ENCODE results near the gene LRRC46. TPM values are rescaled to one million over a fixed set of nuclear protein-coding genes. Genes with fewer than 3 reads are reported as not detected.

Gene LRRC46, protein sequence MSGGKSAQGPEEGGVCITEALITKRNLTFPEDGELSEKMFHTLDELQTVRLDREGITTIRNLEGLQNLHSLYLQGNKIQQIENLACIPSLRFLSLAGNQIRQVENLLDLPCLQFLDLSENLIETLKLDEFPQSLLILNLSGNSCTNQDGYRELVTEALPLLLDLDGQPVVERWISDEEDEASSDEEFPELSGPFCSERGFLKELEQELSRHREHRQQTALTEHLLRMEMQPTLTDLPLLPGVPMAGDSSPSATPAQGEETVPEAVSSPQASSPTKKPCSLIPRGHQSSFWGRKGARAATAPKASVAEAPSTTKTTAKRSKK
- total RNA-seq = not detected in 2 replicates

DNA sequence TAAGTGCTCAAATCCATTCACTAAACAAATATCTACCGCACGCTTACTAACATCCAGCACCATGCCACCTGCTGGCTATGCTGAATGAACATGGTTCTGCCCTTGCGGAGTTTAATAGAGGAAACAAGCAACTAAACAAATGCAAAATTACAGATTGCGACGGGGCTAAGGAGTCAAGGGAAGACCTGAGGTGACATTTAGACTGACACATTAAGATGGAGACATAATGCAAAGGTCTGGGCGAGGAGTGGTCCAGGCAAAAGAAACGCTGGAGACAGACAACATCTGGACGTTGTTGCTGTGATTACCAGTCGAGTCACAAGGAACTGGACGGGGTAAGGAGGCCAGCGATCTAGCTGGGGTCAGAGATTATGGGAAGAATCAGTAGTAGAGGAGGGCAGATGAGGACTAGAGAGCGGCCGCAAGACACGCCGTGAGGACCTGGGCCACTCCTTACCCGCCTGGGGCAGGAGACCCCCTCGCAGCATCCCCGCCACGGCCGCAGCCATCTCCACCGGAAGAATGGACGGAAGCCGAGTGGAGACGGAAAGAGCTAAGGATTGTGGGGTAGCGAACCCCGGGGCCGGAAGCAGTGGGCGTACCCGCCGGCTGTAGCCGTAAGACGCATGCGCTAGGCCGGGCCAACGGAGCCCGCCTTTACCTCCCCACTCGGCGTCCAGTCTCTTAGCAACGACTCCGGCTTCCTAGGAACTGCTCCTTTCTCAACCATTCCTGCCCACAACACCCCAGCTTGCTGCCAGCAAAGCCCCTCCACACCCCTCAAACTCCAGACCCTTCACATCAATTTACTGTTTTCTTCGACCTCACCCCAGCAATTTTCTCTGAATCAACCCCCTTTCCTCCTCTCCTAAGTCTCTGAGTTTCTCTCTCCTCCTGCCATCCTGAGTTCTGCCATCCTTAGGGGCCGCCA is at the start of gene LRRC46, which contains the start of gene MRPL10:
LRRC46 (plus strand) TSS at position 668 of the 931 bp plus-strand sequence. CDS start 320 bp downstream, outside the sequence.
MRPL10 (minus strand) TSS at position 539 of the 931 bp plus-strand sequence; CDS start at position 509, 30 bp downstream.
- H3K4me3 ChIP-seq (ENCODE audit: low read depth, low read length) = peak within 1 kb of the TSS; percentile 90
- DNase-seq (ENCODE audit: low read depth) = peak; percentile 85
- FAIRE-seq = no peak
- TF ChIP-seq, protein P1, sequence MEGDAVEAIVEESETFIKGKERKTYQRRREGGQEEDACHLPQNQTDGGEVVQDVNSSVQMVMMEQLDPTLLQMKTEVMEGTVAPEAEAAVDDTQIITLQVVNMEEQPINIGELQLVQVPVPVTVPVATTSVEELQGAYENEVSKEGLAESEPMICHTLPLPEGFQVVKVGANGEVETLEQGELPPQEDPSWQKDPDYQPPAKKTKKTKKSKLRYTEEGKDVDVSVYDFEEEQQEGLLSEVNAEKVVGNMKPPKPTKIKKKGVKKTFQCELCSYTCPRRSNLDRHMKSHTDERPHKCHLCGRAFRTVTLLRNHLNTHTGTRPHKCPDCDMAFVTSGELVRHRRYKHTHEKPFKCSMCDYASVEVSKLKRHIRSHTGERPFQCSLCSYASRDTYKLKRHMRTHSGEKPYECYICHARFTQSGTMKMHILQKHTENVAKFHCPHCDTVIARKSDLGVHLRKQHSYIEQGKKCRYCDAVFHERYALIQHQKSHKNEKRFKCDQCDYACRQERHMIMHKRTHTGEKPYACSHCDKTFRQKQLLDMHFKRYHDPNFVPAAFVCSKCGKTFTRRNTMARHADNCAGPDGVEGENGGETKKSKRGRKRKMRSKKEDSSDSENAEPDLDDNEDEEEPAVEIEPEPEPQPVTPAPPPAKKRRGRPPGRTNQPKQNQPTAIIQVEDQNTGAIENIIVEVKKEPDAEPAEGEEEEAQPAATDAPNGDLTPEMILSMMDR (IDR thresholded peaks at IDR 0.05; ENCODE audit: insufficient read depth, low read length, severe bottlenecking) = peak; percentile 34
- no peaks in the 10 kb centered on the region for H3K27me3 ChIP-seq (ENCODE audit: control insufficient read depth, insufficient read depth, low read length)
- peaks cover 20% of the 10 kb centered on the region for H3K36me3 ChIP-seq (ENCODE audit: control insufficient read depth, insufficient read depth, low read length)

DNA sequence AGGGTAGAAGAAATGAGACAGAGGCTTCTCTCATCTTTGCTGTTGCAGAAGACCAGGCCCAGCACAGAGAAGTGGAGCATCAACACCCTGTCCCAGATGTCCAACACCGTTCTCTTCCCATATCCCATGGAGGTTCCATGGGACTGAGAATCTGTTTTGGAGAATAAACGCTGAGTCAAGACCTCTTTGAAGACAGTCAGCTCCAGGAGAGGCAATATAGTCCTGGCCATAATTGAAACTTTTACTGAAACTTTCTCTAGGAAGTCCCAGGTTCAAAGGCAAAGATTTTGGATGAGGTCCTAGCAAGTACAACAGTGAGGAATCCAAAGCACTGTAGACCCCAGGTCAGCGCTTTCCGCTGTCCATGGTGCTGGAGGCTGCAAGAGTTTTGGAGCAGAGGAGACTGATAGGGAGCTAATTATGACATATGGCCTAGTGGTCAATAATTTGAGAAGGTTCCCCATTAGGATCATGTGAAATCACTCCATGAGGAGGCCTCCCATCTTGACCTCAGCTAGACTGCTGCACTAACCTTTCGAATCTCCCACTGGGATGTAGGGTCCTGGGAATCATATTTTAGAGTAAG is 45.8 kb upstream of the LRRC46 start:
- Histone ChIP-seq H3K27me3 (ENCODE audit: control insufficient read depth, insufficient read depth, low read length) (peaks cover 1% of the 10 kb centered on the region), H3K4me3 (ENCODE audit: low read depth, low read length) (no peak overlapping the region), H3K36me3 (ENCODE audit: control insufficient read depth, insufficient read depth, low read length) (no peaks in the 10 kb centered on the region)
- TF ChIP-seq, protein P1 (IDR thresholded peaks at IDR 0.05; ENCODE audit: insufficient read depth, low read length, severe bottlenecking) = no peak
- no peak for FAIRE-seq
- peak; percentile 10 for DNase-seq (ENCODE audit: low read depth)

DNA sequence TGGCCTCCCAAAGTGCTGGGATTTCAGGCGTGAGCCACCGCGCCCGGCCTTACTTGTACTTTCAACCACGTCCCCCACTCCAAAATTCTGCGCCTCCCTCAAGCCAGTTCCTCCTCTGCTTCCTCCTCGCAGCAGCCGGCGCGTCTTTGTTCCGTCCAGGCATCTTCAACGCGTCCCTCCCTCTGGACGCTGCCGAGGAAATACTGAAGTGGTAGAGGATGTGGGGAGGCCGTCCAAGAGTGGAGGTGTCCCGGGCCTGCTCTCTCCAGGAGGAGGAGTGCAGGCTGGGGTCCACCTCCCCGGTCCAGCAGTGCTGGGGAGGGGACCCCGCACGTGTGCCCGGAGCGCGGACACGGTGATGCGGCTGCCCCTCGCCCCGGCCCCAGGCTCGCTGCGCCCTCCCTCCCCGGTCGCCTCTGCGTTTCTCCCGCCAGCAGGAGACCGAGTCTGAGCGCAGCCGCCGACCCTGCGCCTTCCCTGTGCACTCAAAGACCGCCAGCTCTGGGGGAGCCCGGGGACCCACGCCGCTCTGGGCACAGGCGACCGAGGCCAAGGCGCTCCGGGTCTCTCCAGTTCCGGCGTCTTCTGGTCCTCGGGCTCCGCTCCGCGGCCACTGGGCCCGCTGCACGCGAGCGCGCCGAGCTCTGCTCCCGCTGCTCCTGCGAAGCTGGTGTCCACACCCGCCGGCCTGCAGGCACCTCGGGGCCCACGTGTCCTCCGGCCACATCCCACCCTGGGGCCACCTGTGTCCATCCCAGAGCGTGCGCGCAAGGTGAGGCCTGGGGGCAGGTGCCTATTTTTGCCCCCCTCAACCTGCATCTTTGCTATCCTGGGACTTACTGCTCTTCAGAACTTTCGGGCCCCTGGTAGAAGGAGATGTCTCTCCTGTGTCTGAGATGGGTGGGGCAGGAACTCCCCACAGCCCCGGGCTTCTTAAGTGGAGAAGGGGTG is 41.6 kb upstream of the LRRC46 start:
- peak; percentile 25 for DNase-seq (ENCODE audit: low read depth)
- peaks cover 1% of the 10 kb centered on the region for H3K27me3 ChIP-seq (ENCODE audit: control insufficient read depth, insufficient read depth, low read length)
- TF ChIP-seq, protein P1 (IDR thresholded peaks at IDR 0.05; ENCODE audit: insufficient read depth, low read length, severe bottlenecking) = peak; percentile 72
- peak overlapping the region; percentile 14 for H3K4me3 ChIP-seq (ENCODE audit: low read depth, low read length)
- no peak for FAIRE-seq
- H3K36me3 ChIP-seq (ENCODE audit: control insufficient read depth, insufficient read depth, low read length) = no peaks in the 10 kb centered on the region

DNA sequence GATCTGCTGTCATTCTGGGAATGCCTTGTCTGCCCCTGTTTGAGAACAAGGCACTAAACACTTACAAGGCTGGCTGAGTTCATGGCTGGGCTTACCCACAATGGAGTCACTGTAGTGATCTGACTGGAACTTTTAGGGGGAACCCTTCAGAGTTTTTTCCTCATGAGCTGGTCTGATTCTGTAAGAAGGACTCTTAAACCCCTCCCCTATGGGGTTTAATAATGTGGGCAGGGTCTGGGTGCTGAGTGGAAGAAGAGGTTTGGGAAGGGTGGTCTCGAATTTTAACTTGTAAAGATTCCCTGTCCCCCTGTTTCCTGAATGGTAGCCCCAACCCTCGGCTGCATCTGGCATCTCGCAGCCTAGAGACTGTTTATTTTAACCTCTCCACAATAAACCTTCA is 40.4 kb upstream of the LRRC46 start:
- TF ChIP-seq, protein P1 (IDR thresholded peaks at IDR 0.05; ENCODE audit: insufficient read depth, low read length, severe bottlenecking) = no peak
- Histone ChIP-seq H3K4me3 (ENCODE audit: low read depth, low read length) (no peak overlapping the region), H3K36me3 (ENCODE audit: control insufficient read depth, insufficient read depth, low read length) (no peaks in the 10 kb centered on the region), H3K27me3 (ENCODE audit: control insufficient read depth, insufficient read depth, low read length) (peaks cover 1% of the 10 kb centered on the region)
- DNase-seq (ENCODE audit: low read depth) (no peak), FAIRE-seq (no peak)

DNA sequence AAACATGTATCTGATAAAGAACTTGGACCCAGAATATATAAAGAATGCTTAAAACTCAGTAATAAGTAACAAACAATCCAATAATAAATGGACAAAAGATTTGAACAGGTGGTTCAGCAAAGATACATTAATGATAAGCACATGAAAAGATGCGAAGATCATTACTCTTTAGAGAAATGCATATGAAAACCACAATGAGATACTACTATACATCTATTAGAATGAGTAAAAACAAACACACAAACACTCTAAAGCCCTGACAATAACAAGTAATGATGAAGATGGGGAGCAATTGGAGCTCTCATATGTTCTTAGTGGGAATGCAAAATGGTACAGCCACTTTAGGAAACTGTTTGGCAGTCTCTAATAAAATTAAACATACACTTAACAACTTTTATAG is 39.0 kb upstream of the LRRC46 start:
- Histone ChIP-seq H3K27me3 (ENCODE audit: control insufficient read depth, insufficient read depth, low read length) (peaks cover 1% of the 10 kb centered on the region), H3K4me3 (ENCODE audit: low read depth, low read length) (no peak overlapping the region), H3K36me3 (ENCODE audit: control insufficient read depth, insufficient read depth, low read length) (no peaks in the 10 kb centered on the region)
- FAIRE-seq (no peak), DNase-seq (ENCODE audit: low read depth) (no peak)
- TF ChIP-seq, protein P1 (IDR thresholded peaks at IDR 0.05; ENCODE audit: insufficient read depth, low read length, severe bottlenecking) = no peak

Measured in bronchial epithelial cell (primary cell).